ENCODE measurements around the gene RNF38.
"Not testable (repeated sequence)": the region's sequence is repeated elsewhere in the genome, so short reads cannot be mapped to it uniquely, and the experiment has no call there.

Gene RNF38

GRCh38 chr9:36396985-36397384 lies 3.1 kb downstream of the RNF38 start:
- TF ChIP-seq, protein P1, sequence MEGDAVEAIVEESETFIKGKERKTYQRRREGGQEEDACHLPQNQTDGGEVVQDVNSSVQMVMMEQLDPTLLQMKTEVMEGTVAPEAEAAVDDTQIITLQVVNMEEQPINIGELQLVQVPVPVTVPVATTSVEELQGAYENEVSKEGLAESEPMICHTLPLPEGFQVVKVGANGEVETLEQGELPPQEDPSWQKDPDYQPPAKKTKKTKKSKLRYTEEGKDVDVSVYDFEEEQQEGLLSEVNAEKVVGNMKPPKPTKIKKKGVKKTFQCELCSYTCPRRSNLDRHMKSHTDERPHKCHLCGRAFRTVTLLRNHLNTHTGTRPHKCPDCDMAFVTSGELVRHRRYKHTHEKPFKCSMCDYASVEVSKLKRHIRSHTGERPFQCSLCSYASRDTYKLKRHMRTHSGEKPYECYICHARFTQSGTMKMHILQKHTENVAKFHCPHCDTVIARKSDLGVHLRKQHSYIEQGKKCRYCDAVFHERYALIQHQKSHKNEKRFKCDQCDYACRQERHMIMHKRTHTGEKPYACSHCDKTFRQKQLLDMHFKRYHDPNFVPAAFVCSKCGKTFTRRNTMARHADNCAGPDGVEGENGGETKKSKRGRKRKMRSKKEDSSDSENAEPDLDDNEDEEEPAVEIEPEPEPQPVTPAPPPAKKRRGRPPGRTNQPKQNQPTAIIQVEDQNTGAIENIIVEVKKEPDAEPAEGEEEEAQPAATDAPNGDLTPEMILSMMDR (IDR thresholded peaks at IDR 0.05; ENCODE audit: borderline replicate concordance, control extremely low read depth, extremely low read depth, insufficient read depth, missing control alignments): no peak
- no peak for DNase-seq (ENCODE audit: low spot score)
- in situ Hi-C loops (cut with MboI; ENCODE audit: low sequenced_read_pairs, unreplicated experiment): no loop called here

GRCh38 chr9:36392489-36392888 lies 7.6 kb downstream of the RNF38 start:
- in situ Hi-C loops (cut with MboI; ENCODE audit: low sequenced_read_pairs, unreplicated experiment): no loop called here
- TF ChIP-seq, protein P1 (IDR thresholded peaks at IDR 0.05; ENCODE audit: borderline replicate concordance, control extremely low read depth, extremely low read depth, insufficient read depth, missing control alignments): no peak
- DNase-seq (ENCODE audit: low spot score): no peak

GRCh38 chr9:36389590-36389989 lies 10.5 kb downstream of the RNF38 start:
- no peak for DNase-seq (ENCODE audit: low spot score)
- in situ Hi-C loops (cut with MboI; ENCODE audit: low sequenced_read_pairs, unreplicated experiment): no loop called here
- TF ChIP-seq, protein P1 (IDR thresholded peaks at IDR 0.05; ENCODE audit: borderline replicate concordance, control extremely low read depth, extremely low read depth, insufficient read depth, missing control alignments): no peak

DNA sequence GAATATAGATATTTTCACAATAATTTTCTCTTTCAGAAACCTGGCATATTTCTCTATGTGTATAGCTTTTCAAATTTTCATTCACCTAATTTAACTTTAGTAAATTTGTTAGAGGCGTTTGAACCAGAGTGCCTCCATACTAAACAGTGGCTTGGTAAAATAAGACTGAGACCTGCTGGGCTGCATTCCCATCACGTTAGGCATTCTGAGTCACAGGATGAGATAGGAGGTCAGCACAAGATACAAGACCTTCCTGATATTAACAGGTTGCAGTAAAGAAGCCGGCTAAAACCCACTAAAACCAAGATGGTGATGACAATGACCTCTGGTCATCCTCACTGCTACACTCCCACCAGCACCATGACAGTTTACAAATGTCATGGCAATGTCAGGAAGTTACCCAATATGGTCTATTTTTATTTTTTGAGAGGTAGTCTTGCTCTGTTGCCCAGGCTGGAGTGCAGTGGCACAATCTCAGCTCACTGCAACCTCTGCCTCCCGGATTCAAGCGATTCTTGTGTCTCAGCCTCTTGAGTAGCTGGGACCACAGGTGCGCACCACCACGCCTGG lies 13.6 kb downstream of the RNF38 start:
- in situ Hi-C loops (cut with MboI; ENCODE audit: low sequenced_read_pairs, unreplicated experiment); DNase-seq (ENCODE audit: low spot score): not testable (repeated sequence)

DNA sequence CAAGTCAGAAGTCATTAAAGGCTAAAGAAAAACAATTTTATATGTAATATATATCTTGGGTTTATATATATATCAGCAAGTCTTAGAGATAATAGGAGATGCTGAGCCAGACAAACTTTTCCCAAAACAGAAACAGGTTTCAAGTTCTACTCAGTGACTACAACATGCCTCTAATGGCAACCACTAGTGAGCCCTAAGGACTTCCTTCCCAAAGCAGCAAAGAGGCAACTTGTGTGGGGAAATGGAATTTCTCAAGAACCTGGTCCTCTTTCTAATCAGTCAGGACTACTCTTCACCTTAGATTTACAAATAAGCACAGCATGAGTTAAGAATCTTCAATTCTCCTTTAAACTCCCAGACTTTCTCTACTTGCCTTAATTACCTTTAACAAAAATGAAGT lies 17.6 kb downstream of the RNF38 start:
- in situ Hi-C loops (cut with MboI; ENCODE audit: low sequenced_read_pairs, unreplicated experiment): no loop called here
- TF ChIP-seq, protein P1 (IDR thresholded peaks at IDR 0.05; ENCODE audit: borderline replicate concordance, control extremely low read depth, extremely low read depth, insufficient read depth, missing control alignments): no peak
- no peak for DNase-seq (ENCODE audit: low spot score)

DNA sequence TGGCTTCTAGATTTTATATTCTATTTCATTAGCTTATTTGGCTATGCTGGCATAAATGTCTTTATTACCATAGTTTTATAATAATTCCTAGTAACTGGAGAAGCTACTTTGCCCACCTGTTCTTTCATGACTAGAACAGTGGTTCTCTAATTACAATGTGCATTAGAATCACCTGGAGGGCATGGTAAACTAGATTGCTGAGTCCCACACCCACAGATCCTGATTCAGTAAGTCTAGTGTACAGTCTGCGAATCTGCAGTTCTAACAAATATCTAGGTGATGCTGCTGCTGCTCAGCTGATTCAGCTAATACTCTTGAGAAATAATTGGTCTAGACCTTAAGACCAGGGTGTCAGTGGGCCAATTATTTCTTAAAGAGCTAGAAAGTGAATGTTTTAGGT lies 35.5 kb downstream of the RNF38 start:
- TF ChIP-seq, protein P1 (IDR thresholded peaks at IDR 0.05; ENCODE audit: borderline replicate concordance, control extremely low read depth, extremely low read depth, insufficient read depth, missing control alignments): no peak
- no peak for DNase-seq (ENCODE audit: low spot score)
- in situ Hi-C loops (cut with MboI; ENCODE audit: low sequenced_read_pairs, unreplicated experiment): no loop called here

DNA sequence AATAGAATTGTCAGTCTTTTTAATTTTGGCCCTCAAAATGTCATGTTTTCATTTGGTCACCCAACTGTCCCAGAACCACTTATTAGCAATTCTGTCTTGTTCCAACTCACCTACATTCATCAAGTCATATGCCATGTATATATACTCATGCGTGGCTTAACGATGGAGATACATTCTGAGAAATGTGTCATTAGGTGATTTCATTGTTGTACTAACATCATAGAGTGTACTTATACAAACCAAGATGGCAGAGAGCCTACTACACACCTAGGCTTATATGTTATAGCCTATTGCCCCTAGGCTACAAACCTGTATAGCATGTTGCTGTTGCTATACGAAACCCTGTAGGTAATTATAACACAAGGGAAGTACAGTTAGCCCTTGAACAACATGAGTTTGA lies 36.6 kb downstream of the RNF38 start:
- no peak for DNase-seq (ENCODE audit: low spot score)
- TF ChIP-seq, protein P1 (IDR thresholded peaks at IDR 0.05; ENCODE audit: borderline replicate concordance, control extremely low read depth, extremely low read depth, insufficient read depth, missing control alignments): no peak
- in situ Hi-C loops (cut with MboI; ENCODE audit: low sequenced_read_pairs, unreplicated experiment): no loop called here
